ENCODE data around the gene GRPEL2. TPM values are rescaled to one million over a fixed set of nuclear protein-coding genes. Genes with fewer than 3 reads are reported as not detected.

Gene GRPEL2
- total RNA-seq, 1 experiment from 2014 or later = 22.0 TPM

GRCh38 chr5:149355688-149356087, 10.4 kb downstream of the GRPEL2 start:
- Histone ChIP-seq H3K9ac (ENCODE audit: low read length) (no peak overlapping the region), H3K9me2 (replicated peaks; ENCODE audit: insufficient read depth, low read length) (no peaks in the 10 kb centered on the region), H4K20me1 (ENCODE audit: insufficient read depth, low read depth, low read length) (no peaks in the 10 kb centered on the region), H3K27ac (ENCODE audit: low read length) (no peak overlapping the region), H2AFZ (ENCODE audit: low read length) (no peak overlapping the region), H3K4me2 (ENCODE audit: low read depth, low read length, poor library complexity, severe bottlenecking) (no peak overlapping the region), H3K27me3 (ENCODE audit: low read length) (no peaks in the 10 kb centered on the region), H3K79me2 (ENCODE audit: low read length) (peaks cover 52% of the 10 kb centered on the region), H3K4me1 (ENCODE audit: low read length) (peaks cover 16% of the 10 kb centered on the region), H3K4me3 (ENCODE audit: low read length) (no peak overlapping the region), H3K9me3 (ENCODE audit: low read length) (no peaks in the 10 kb centered on the region), H3K36me3 (ENCODE audit: insufficient read depth, low read length) (peaks cover 42% of the 10 kb centered on the region)
- no peak for DNase-seq

- Histone ChIP-seq H2AFZ (ENCODE audit: low read length) (no peak overlapping the region), H3K4me1 (ENCODE audit: low read length) (peaks cover 16% of the 10 kb centered on the region), H3K79me2 (ENCODE audit: low read length) (peaks cover 45% of the 10 kb centered on the region), H3K9me3 (ENCODE audit: low read length) (no peaks in the 10 kb centered on the region), H3K9ac (ENCODE audit: low read length) (no peak overlapping the region), H3K27me3 (ENCODE audit: low read length) (no peaks in the 10 kb centered on the region), H3K4me2 (ENCODE audit: low read depth, low read length, poor library complexity, severe bottlenecking) (peak overlapping the region; percentile 7), H3K27ac (ENCODE audit: low read length) (no peak overlapping the region), H3K4me3 (ENCODE audit: low read length) (no peak overlapping the region), H3K9me2 (replicated peaks; ENCODE audit: insufficient read depth, low read length) (no peaks in the 10 kb centered on the region), H4K20me1 (ENCODE audit: insufficient read depth, low read depth, low read length) (no peaks in the 10 kb centered on the region), H3K36me3 (ENCODE audit: insufficient read depth, low read length) (peaks cover 35% of the 10 kb centered on the region)
- no peak for DNase-seq
These were observed 11.1 kb downstream of the GRPEL2 start for GRCh38 chr5:149356391-149356790.

GRCh38 chr5:149357370-149358293, 12.3 kb downstream of the GRPEL2 start, which contains the start of gene PCYOX1L:
Gene PCYOX1L (plus strand): TSS chr5:149358046. CDS start chr5:149358069, 23 bp downstream.
- peak within 1 kb of the TSS; percentile 95 for H3K4me3 ChIP-seq (ENCODE audit: low read length)
- peak within 1 kb of the TSS; percentile 76 for H3K27ac ChIP-seq (ENCODE audit: low read length)
- H3K4me2 ChIP-seq (ENCODE audit: low read depth, low read length, poor library complexity, severe bottlenecking) = peak within 1 kb of the TSS; percentile 83
- H3K27me3 ChIP-seq (ENCODE audit: low read length) = no peaks in the 10 kb centered on the region
- no peaks in the 10 kb centered on the region for H3K9me2 ChIP-seq (replicated peaks; ENCODE audit: insufficient read depth, low read length)
- H3K4me1 ChIP-seq (ENCODE audit: low read length) = peaks cover 16% of the 10 kb centered on the region
- H3K9me3 ChIP-seq (ENCODE audit: low read length) = no peaks in the 10 kb centered on the region
- no peaks in the 10 kb centered on the region for H4K20me1 ChIP-seq (ENCODE audit: insufficient read depth, low read depth, low read length)
- peak within 1 kb of the TSS; percentile 60; the same call in 1 of the 2 replicates for H2AFZ ChIP-seq (ENCODE audit: low read length)
- peaks cover 33% of the 10 kb centered on the region for H3K79me2 ChIP-seq (ENCODE audit: low read length)
- DNase-seq = peak; percentile 99
- peaks cover 23% of the 10 kb centered on the region for H3K36me3 ChIP-seq (ENCODE audit: insufficient read depth, low read length)
- H3K9ac ChIP-seq (ENCODE audit: low read length) = peak within 1 kb of the TSS; percentile 99

- Histone ChIP-seq H3K79me2 (ENCODE audit: low read length) (peaks cover 26% of the 10 kb centered on the region), H4K20me1 (ENCODE audit: insufficient read depth, low read depth, low read length) (no peaks in the 10 kb centered on the region), H3K9me3 (ENCODE audit: low read length) (no peaks in the 10 kb centered on the region), H3K4me2 (ENCODE audit: low read depth, low read length, poor library complexity, severe bottlenecking) (peak overlapping the region; percentile 83), H3K27ac (ENCODE audit: low read length) (peak overlapping the region; percentile 76), H3K4me3 (ENCODE audit: low read length) (peak overlapping the region; percentile 95), H3K9ac (ENCODE audit: low read length) (peak overlapping the region; percentile 99), H3K27me3 (ENCODE audit: low read length) (no peaks in the 10 kb centered on the region), H3K9me2 (replicated peaks; ENCODE audit: insufficient read depth, low read length) (no peaks in the 10 kb centered on the region), H2AFZ (ENCODE audit: low read length) (peak overlapping the region; percentile 37; the same call in 1 of the 2 replicates), H3K4me1 (ENCODE audit: low read length) (peaks cover 16% of the 10 kb centered on the region), H3K36me3 (ENCODE audit: insufficient read depth, low read length) (peaks cover 16% of the 10 kb centered on the region)
- DNase-seq = peak; percentile 83
These were observed 13.0 kb downstream of the GRPEL2 start for GRCh38 chr5:149358294-149358651.

- Histone ChIP-seq H4K20me1 (ENCODE audit: insufficient read depth, low read depth, low read length) (no peaks in the 10 kb centered on the region), H3K4me3 (ENCODE audit: low read length) (peak overlapping the region; percentile 95), H3K79me2 (ENCODE audit: low read length) (peaks cover 24% of the 10 kb centered on the region), H3K9me3 (ENCODE audit: low read length) (no peaks in the 10 kb centered on the region), H2AFZ (ENCODE audit: low read length) (no peak overlapping the region), H3K4me2 (ENCODE audit: low read depth, low read length, poor library complexity, severe bottlenecking) (peak overlapping the region; percentile 83), H3K9ac (ENCODE audit: low read length) (peak overlapping the region; percentile 99), H3K36me3 (ENCODE audit: insufficient read depth, low read length) (peaks cover 12% of the 10 kb centered on the region; the same call in 1 of the 2 replicates), H3K4me1 (ENCODE audit: low read length) (peaks cover 16% of the 10 kb centered on the region), H3K27me3 (ENCODE audit: low read length) (no peaks in the 10 kb centered on the region), H3K9me2 (replicated peaks; ENCODE audit: insufficient read depth, low read length) (no peaks in the 10 kb centered on the region), H3K27ac (ENCODE audit: low read length) (no peak overlapping the region)
- no peak for DNase-seq
These were observed 13.7 kb downstream of the GRPEL2 start for GRCh38 chr5:149358868-149359495.

- Histone ChIP-seq H4K20me1 (ENCODE audit: insufficient read depth, low read depth, low read length) (no peaks in the 10 kb centered on the region), H3K9me3 (ENCODE audit: low read length) (no peaks in the 10 kb centered on the region), H3K27ac (ENCODE audit: low read length) (no peak overlapping the region), H3K36me3 (ENCODE audit: insufficient read depth, low read length) (peaks cover 2% of the 10 kb centered on the region; the same call in 1 of the 2 replicates), H3K79me2 (ENCODE audit: low read length) (peaks cover 24% of the 10 kb centered on the region), H3K4me1 (ENCODE audit: low read length) (peaks cover 16% of the 10 kb centered on the region), H2AFZ (ENCODE audit: low read length) (no peak overlapping the region), H3K9ac (ENCODE audit: low read length) (no peak overlapping the region), H3K4me3 (ENCODE audit: low read length) (no peak overlapping the region), H3K9me2 (replicated peaks; ENCODE audit: insufficient read depth, low read length) (no peaks in the 10 kb centered on the region), H3K27me3 (ENCODE audit: low read length) (no peaks in the 10 kb centered on the region), H3K4me2 (ENCODE audit: low read depth, low read length, poor library complexity, severe bottlenecking) (no peak overlapping the region)
- DNase-seq = no peak
These were observed 15.0 kb downstream of the GRPEL2 start for GRCh38 chr5:149360272-149360671.

GRCh38 chr5:149362541-149362940, 17.2 kb downstream of the GRPEL2 start:
- Histone ChIP-seq H3K27ac (ENCODE audit: low read length) (no peak overlapping the region), H4K20me1 (ENCODE audit: insufficient read depth, low read depth, low read length) (no peaks in the 10 kb centered on the region), H3K9me3 (ENCODE audit: low read length) (no peaks in the 10 kb centered on the region), H3K36me3 (ENCODE audit: insufficient read depth, low read length) (no peaks in the 10 kb centered on the region), H3K4me3 (ENCODE audit: low read length) (no peak overlapping the region), H3K9ac (ENCODE audit: low read length) (no peak overlapping the region), H3K27me3 (ENCODE audit: low read length) (no peaks in the 10 kb centered on the region), H3K4me1 (ENCODE audit: low read length) (peaks cover 15% of the 10 kb centered on the region), H3K79me2 (ENCODE audit: low read length) (peaks cover 14% of the 10 kb centered on the region), H3K4me2 (ENCODE audit: low read depth, low read length, poor library complexity, severe bottlenecking) (no peak overlapping the region), H3K9me2 (replicated peaks; ENCODE audit: insufficient read depth, low read length) (no peaks in the 10 kb centered on the region), H2AFZ (ENCODE audit: low read length) (no peak overlapping the region)
- DNase-seq = no peak

GRCh38 chr5:149363358-149363757, 18.1 kb downstream of the GRPEL2 start:
- no peaks in the 10 kb centered on the region for H3K27me3 ChIP-seq (ENCODE audit: low read length)
- H4K20me1 ChIP-seq (ENCODE audit: insufficient read depth, low read depth, low read length) = no peaks in the 10 kb centered on the region
- H3K9me2 ChIP-seq (replicated peaks; ENCODE audit: insufficient read depth, low read length) = no peaks in the 10 kb centered on the region
- no peak for DNase-seq
- no peak overlapping the region for H3K9ac ChIP-seq (ENCODE audit: low read length)
- H3K4me2 ChIP-seq (ENCODE audit: low read depth, low read length, poor library complexity, severe bottlenecking) = no peak overlapping the region
- no peak overlapping the region for H3K27ac ChIP-seq (ENCODE audit: low read length)
- H2AFZ ChIP-seq (ENCODE audit: low read length) = no peak overlapping the region
- H3K79me2 ChIP-seq (ENCODE audit: low read length) = peaks cover 9% of the 10 kb centered on the region
- H3K4me1 ChIP-seq (ENCODE audit: low read length) = peaks cover 18% of the 10 kb centered on the region
- no peaks in the 10 kb centered on the region for H3K36me3 ChIP-seq (ENCODE audit: insufficient read depth, low read length)
- no peak overlapping the region for H3K4me3 ChIP-seq (ENCODE audit: low read length)
- no peaks in the 10 kb centered on the region for H3K9me3 ChIP-seq (ENCODE audit: low read length)
